Measurements from ENCODE around the gene NABP2. TPM values are rescaled to one million over a fixed set of nuclear protein-coding genes. Genes with fewer than 3 reads are reported as not detected.

Gene NABP2
- total RNA-seq (12.4 and 14.9 TPM in 2 replicates), polyA plus RNA-seq (13.1 and 16.1 TPM in 2 replicates), polyA minus RNA-seq (9.1 and 10.0 TPM in 2 replicates)
- total RNA-seq (2013) = 18.9 TPM

DNA sequence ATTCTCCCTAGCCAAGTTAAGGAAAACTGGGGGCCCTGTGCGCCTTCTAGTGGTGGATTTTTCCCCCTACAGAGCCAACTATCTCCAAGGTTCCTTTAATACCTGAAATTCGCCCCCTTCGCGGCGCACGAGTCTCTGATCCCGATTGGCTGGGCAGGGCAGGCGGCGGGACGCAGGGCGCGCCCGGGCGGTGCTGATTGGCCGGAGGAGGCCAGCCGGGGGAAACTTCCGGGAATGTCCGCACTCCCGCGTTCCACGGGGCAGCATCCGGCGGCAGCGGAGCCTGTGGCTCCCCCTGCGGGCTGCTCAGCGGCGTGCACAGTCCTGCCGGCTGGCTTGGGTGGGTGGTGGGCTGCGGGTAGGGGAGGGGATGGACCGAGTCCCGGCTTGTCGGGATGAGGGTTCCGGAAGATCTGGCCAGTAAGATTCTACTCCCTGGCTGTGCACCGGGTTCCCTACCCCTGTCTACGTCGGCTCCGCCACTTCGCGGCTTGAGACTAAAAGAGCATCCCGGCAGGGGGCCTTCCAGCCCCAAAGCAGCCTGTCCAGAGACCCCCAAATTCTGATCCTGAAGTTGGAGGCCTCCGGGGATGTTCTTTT lies at the start of gene NABP2:
NABP2 (plus strand) TSS at position 241 of the 600 bp plus-strand sequence. CDS start 515 bp downstream, outside the sequence.
- H3K27me3 ChIP-seq (replicated peaks in 1 of 4; ENCODE audit: control extremely low read depth in 1 of 4, control insufficient read depth in 3 of 4, insufficient read depth in 4 of 4, low read length in 3 of 4) = no peaks in the 10 kb centered on the region
- no peaks in the 10 kb centered on the region for H3K27me3 Mint-ChIP-seq
- peak within 1 kb of the TSS; percentile 90 for H2AFZ ChIP-seq (ENCODE audit: insufficient read depth, low read depth, low read length, poor library complexity, severe bottlenecking)
- 1% methylated on average over 37 of the region's 41 CpGs for WGBS (ENCODE audit: insufficient coverage)
- peaks cover 35% of the 10 kb centered on the region for H3K79me2 ChIP-seq (ENCODE audit: control insufficient read depth, insufficient read depth, low read length)
- no peaks in the 10 kb centered on the region for H3K9me3 Mint-ChIP-seq (ENCODE audit: insufficient read depth)
- peak within 1 kb of the TSS; percentile 82 for H3K4me2 ChIP-seq (replicated peaks; ENCODE audit: low read depth, low read length, poor library complexity, severe bottlenecking)
- H3K27ac ChIP-seq (ENCODE audit: low read length in 2 of 2) = peak within 1 kb of the TSS; percentile 53 to 79
- peaks cover 47% of the 10 kb centered on the region for H3K4me1 Mint-ChIP-seq
- peaks cover 0 to 1% of the 10 kb centered on the region in 2 experiments for H3K36me3 ChIP-seq (replicated peaks in 1 of 2; ENCODE audit: control extremely low read depth in 1 of 2, control insufficient read depth in 1 of 2, extremely low read depth in 1 of 2, insufficient read depth in 2 of 2, low read length in 1 of 2)
- H3K4me3 Mint-ChIP-seq = peak within 1 kb of the TSS; percentile 100
- intact Hi-C loops (cut with micrococcal nuclease) = loop anchor here (1.0 kb wide), 8 partner anchors 18 to 240 kb away; partner anchors contain the start of genes ANKRD52, COQ10A and CS
- CTCF ChIA-PET = interaction anchor here (3.9 to 4.6 kb wide), 4 partner anchors 18 to 105 kb away, joined by 27 to 126 read pairs (median 51); partner anchors contain the start of genes SMARCC2 and ZC3H10
- DNase-seq (peak; percentile 94), ATAC-seq (ENCODE audit: low read depth) (peak; percentile 72)
- POLR2A ChIA-PET = no interaction called here
- H3K4me1 ChIP-seq (ENCODE audit: control insufficient read depth in 2 of 2, insufficient read depth in 2 of 2, low read length in 2 of 2) = peaks cover 26 to 48% of the 10 kb centered on the region in 2 donors
- peak within 1 kb of the TSS; percentile 87 for H3K27ac Mint-ChIP-seq
- peak within 1 kb of the TSS; percentile 41 to 71 (median 62) for H3K4me3 ChIP-seq (ENCODE audit: control extremely low read depth in 1 of 5, extremely low read depth in 1 of 5, insufficient read depth in 1 of 5, low read depth in 2 of 5, low read length in 4 of 5)
- no peaks in the 10 kb centered on the region for H3K9me3 ChIP-seq (ENCODE audit: control extremely low read depth in 1 of 3, control insufficient read depth in 2 of 3, insufficient read depth in 1 of 3, low read length in 2 of 3)
- H4K20me1 ChIP-seq (ENCODE audit: control insufficient read depth, insufficient read depth, low read length, poor library complexity, severe bottlenecking) = peaks cover 8% of the 10 kb centered on the region
- H3K9ac ChIP-seq (ENCODE audit: low read length) = peak within 1 kb of the TSS; percentile 68
- peak; percentile 93 for TF ChIP-seq CTCF (IDR thresholded peaks at IDR 0.05)
- no peak for TF ChIP-seq EZH2 (IDR thresholded peaks at IDR 0.05; ENCODE audit: borderline replicate concordance, insufficient read depth, low read depth, low read length, poor library complexity, severe bottlenecking)

GRCh38 chr12:56178347-56178746 lies 45.8 kb upstream of the NABP2 start:
- WGBS (ENCODE audit: insufficient coverage) = 100% methylated on average over 2 of the region's 3 CpGs
- Histone ChIP-seq H3K4me1 (ENCODE audit: control insufficient read depth in 2 of 2, insufficient read depth in 2 of 2, low read length in 2 of 2) (no peaks in the 10 kb centered on the region), H4K20me1 (ENCODE audit: control insufficient read depth, insufficient read depth, low read length, poor library complexity, severe bottlenecking) (no peaks in the 10 kb centered on the region), H3K9me3 (ENCODE audit: control extremely low read depth in 1 of 3, control insufficient read depth in 2 of 3, insufficient read depth in 1 of 3, low read length in 2 of 3) (no peaks in the 10 kb centered on the region), H3K36me3 (replicated peaks in 1 of 2; ENCODE audit: control extremely low read depth in 1 of 2, control insufficient read depth in 1 of 2, extremely low read depth in 1 of 2, insufficient read depth in 2 of 2, low read length in 1 of 2) (peaks cover 20 to 63% of the 10 kb centered on the region in 2 experiments), H2AFZ (ENCODE audit: insufficient read depth, low read depth, low read length, poor library complexity, severe bottlenecking) (no peak overlapping the region), H3K9ac (ENCODE audit: low read length) (no peak overlapping the region), H3K79me2 (ENCODE audit: control insufficient read depth, insufficient read depth, low read length) (no peaks in the 10 kb centered on the region), H3K27ac (ENCODE audit: low read length in 2 of 2) (no peak overlapping the region), H3K4me2 (replicated peaks; ENCODE audit: low read depth, low read length, poor library complexity, severe bottlenecking) (no peak overlapping the region), H3K27me3 (replicated peaks in 1 of 4; ENCODE audit: control extremely low read depth in 1 of 4, control insufficient read depth in 3 of 4, insufficient read depth in 4 of 4, low read length in 3 of 4) (no peaks in the 10 kb centered on the region), H3K4me3 (ENCODE audit: control extremely low read depth in 1 of 5, extremely low read depth in 1 of 5, insufficient read depth in 1 of 5, low read depth in 2 of 5, low read length in 4 of 5) (no peak overlapping the region)
- no peaks in the 10 kb centered on the region for H3K4me1 Mint-ChIP-seq
- POLR2A ChIA-PET = no interaction called here
- no peaks in the 10 kb centered on the region for H3K27me3 Mint-ChIP-seq
- no peak for ATAC-seq (ENCODE audit: low read depth)
- DNase-seq = no peak
- no peak for TF ChIP-seq CTCF (IDR thresholded peaks at IDR 0.05)
- no peak for TF ChIP-seq EZH2 (IDR thresholded peaks at IDR 0.05; ENCODE audit: borderline replicate concordance, insufficient read depth, low read depth, low read length, poor library complexity, severe bottlenecking)
- CTCF ChIA-PET = interaction anchor here (1.9 kb wide), 1 partner anchor 10 kb away, joined by 5 read pairs; no protein-coding TSS in a partner anchor
- H3K27ac Mint-ChIP-seq = no peak overlapping the region
- intact Hi-C loops (cut with micrococcal nuclease) = no loop called here
- H3K9me3 Mint-ChIP-seq (ENCODE audit: insufficient read depth) = no peaks in the 10 kb centered on the region
- H3K4me3 Mint-ChIP-seq = no peak overlapping the region

All from B cell (primary cell).